Epithelial cell of prostate (primary cell): ENCODE results near the gene ATP13A4.

ENCODE experiments used
- DNase-seq: peaks from one replicate; pipeline ENCODE4 v3.0.0-alpha.2; 2011; ENCODE audit warnings: low read depth, low spot score
- H3K27ac ChIP-seq: fragments of 450-650 bp; 2 replicates; pipeline ENCODE4 v1.5.1; 2017; ENCODE audit warnings: mild to moderate bottlenecking

Gene ATP13A4

DNA sequence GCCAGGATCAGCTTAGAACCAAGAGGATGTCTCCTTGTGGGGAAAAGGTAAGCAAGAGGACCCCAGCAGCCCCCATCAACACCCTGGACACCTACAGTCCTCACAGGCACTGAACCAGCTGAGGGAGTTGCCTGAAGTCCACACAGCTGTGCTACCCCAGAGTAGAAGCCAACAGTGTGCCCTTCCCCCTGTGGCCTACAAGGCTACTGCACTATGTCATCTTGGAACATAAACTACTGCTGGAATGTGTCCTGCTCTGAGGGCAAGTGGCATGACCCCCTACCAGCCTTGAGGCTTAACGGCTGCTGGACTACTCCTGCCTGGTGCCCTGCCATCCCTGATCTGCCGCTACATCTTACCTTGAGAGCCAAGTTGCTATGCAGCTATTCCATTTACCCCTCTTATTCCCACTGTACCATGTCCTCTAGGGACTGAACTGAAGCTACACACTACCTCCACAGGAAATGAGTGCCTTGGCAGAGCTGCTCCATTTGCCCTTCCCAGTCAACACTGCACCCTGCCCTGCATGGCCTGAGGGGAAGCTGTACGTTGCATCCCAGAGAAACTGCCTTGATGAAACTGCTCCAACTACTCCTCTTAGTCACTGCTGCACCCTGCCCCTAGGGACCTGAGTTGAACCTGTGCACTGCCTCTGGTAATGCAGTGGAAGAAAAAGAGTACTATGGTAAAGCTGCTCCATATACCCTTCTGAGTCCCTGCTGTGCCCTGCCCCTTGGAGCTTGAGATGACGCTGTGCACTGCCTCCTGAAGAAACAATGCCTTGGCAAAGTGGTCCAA, 135.9 kb downstream of the ATP13A4 start:
- H3K27ac ChIP-seq: no peak overlapping the region
- no peak for DNase-seq

DNA sequence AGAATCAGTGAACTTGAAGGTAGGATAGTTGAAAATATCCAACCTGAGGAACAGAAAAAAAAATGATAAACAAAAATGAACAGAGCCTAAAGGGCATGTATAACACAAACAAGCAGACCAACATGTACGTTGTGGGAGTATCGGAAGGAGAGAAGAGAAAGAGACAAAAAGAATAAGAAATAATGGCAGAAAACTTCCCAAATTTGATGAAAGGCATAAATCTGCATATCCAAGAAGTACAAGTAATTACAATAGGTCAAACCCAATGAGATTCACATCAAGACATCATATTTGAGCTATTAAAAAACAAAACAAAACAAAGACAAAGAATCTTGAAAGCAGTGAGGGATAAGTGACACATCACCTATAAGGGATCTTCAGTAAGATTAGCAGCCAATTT, 138.1 kb downstream of the ATP13A4 start:
- DNase-seq: no peak
- H3K27ac ChIP-seq: no peak overlapping the region

- H3K27ac ChIP-seq: no peak overlapping the region
Observed at GRCh38 chr3:193407688-193408087, 147.0 kb downstream of the ATP13A4 start.

GRCh38 chr3:193407112-193407511, 147.6 kb downstream of the ATP13A4 start:
- DNase-seq: no peak
- no peak overlapping the region for H3K27ac ChIP-seq

More at GRCh38 chr3:193407688-193408087, 147.0 kb downstream of the ATP13A4 start:
- DNase-seq: no peak

GRCh38 chr3:193403307-193403706, 151.4 kb downstream of the ATP13A4 start:
- no peak overlapping the region for H3K27ac ChIP-seq
- DNase-seq: no peak

DNA sequence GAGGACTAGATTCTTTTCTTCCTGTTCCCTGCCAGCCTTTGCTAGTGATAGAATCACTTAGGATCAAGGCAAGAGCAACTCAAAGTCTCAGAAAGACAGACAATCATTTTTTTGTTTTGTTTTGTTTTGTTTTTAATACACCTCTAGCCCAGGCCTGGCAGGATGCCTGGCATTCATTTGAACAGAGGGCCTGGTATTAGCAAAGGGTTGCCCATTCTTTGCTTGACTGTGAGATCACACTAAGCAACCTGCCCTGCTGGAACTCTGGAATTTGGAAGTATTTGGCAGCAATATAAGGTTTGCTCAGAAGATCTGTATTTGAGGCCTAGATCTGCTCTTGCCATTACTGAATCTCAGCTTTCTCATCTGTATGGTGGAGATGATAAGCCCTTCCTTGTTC, 154.4 kb downstream of the ATP13A4 start:
- DNase-seq: no peak

GRCh38 chr3:193396451-193397244, 158.0 kb downstream of the ATP13A4 start:
- DNase-seq: no peak
- no peak overlapping the region for H3K27ac ChIP-seq

More for the DNA sequence above, 154.4 kb downstream of the ATP13A4 start:
- no peak overlapping the region for H3K27ac ChIP-seq

DNA sequence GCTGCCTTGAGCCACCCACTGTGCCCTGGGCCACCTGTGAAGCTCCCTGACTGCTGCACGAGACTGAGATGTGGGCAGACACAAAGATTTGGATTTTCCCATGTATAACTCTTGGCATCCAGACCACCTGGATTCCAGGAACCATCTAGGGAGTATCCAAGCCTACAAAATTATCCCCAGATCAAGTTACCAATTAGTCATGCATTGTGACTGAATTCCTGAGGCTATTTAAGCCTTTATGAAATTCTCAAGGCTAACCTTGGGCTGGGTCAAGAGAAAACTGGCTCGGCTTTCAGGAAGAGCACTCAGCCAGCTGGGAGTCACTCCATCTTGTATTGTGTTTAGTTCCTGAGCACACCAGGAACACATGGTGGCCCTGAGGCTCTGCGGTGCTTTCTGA, 162.8 kb downstream of the ATP13A4 start:
- H3K27ac ChIP-seq: no peak overlapping the region
- DNase-seq: no peak

GRCh38 chr3:193389335-193389734, 165.4 kb downstream of the ATP13A4 start:
- H3K27ac ChIP-seq: no peak overlapping the region
- DNase-seq: no peak

DNA sequence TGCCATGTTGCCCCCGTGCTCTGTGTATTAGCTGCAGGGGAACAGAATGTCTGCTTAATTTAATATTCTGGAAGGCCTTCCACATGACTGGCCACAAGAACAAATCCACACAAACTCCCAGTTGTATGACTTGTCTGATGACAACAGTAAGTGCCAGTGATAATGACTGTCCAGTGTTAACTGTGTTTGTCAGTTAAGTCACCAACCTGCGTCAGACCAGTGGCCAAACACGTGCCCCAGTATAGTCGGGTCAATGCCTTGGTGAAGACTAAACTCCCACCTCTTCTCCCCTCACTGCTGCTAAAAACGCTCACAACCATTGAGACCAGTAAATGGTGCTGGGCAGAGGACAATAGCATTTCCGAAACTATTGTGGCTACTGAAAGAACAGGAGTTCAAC, 166.3 kb downstream of the ATP13A4 start:
- DNase-seq: no peak
- no peak overlapping the region for H3K27ac ChIP-seq

DNA sequence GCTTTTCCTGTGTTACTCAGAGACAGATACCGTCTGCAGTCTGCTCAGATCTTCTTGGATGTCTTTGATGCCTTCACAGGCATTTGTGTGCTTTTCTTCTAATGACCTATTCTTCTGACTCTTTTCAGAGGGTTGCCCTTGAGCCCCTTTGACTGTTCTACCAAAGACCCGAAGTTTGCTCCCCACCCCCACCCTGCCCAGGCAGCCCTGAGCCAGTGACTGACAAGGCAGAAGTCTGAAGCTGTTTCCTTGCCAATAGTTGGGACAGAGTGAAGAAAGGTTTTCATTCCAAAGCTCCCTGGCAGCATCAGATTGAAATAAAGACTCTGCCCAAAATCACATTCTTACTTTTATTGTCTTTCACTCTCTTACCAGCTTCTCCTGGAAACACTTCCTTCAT, 167.1 kb downstream of the ATP13A4 start:
- H3K27ac ChIP-seq: no peak overlapping the region
- DNase-seq: no peak

DNA sequence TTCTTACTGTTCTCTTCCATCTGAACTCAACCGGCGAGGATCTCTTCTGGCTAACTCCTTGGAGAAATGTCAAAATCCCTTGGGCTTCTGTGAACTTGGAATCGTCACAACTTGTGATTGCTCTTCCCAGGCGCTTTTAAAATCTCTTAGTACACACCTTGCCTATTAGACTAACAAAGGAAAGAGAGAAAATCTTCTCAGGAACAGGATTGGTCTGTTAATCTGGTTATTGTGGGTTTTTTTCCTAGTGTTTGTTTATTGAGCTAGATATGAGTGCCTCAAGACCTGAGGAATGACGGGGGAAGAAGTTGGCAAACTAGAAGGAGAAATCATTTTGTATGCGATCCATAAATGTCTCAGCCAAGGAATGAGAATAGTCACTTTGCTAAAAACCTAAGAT, 176.0 kb downstream of the ATP13A4 start, which contains the start of gene ATP13A5:
TSS of gene ATP13A5 (minus strand) at position 48 of the 400 bp plus-strand sequence. CDS start at position 20, 28 bp downstream.
- no peak for DNase-seq
- H3K27ac ChIP-seq: no peak within 1 kb of the TSS

GRCh38 chr3:193377591-193377990, 177.1 kb downstream of the ATP13A4 start:
- H3K27ac ChIP-seq: no peak overlapping the region
- no peak for DNase-seq

DNA sequence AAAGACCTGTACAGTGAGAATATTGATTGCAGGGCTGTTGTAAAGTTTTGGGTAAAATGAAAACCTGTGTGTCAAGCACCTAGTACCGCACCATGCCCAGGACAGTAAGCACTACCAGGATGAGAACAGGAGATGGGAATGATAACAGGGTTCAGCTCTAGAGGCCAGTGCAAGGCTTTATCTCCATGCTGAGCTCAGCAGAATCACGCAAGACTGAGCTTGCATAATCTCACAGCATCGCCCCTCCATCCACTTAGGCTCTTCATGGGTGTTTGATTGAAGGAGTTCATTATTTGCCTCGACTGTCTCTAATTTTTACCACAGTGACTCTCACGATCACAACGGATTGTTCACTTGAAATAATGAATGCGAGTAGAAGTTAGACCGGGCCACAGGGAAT, 179.1 kb downstream of the ATP13A4 start:
- no peak for DNase-seq

DNA sequence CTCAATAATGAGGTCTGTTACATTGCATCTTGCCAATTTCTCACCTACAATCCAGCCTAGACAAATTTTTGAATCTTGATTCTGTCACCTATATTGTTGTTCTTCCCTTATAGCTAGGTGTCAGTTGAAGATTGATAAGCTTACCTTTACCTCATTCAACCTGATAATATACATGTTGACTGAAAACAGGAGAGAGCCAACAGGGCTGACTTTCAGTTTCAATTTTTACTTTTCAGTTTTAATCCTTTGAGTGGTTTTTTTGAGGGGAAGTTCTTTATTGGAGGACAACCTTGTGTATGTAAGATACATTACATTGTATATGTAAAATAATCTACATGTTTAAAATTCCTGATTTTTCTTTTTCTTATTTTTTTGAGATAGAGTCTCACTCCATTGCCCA, 181.9 kb downstream of the ATP13A4 start:
- no peak for DNase-seq

More for the DNA sequence above, 179.1 kb downstream of the ATP13A4 start:
- H3K27ac ChIP-seq: no peak overlapping the region

GRCh38 chr3:193367868-193368267, 186.8 kb downstream of the ATP13A4 start:
- DNase-seq: no peak
- no peak overlapping the region for H3K27ac ChIP-seq

More for the DNA sequence above, 181.9 kb downstream of the ATP13A4 start:
- no peak overlapping the region for H3K27ac ChIP-seq

GRCh38 chr3:193357291-193357690, 197.4 kb downstream of the ATP13A4 start:
- H3K27ac ChIP-seq: no peak overlapping the region
- no peak for DNase-seq

DNA sequence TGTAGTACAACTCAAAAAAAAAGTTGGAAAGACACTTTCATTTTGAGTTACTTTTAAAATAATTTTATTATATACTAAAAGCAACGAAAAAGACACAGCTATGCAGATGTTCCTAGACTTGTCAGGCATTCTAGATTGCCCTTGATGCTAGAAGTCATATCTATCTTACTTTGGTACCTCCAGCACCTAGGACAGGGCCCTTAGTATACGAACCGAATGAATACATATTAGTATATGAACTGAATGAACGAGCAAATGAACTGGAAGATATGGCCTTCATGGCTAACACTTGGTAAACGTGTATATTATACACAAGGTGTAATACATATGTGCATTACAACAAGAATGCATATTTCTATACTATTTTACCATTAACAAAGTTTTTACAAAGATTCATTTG, 200.3 kb downstream of the ATP13A4 start:
- no peak for DNase-seq
- H3K27ac ChIP-seq: no peak overlapping the region
